ENCODE measurements around the gene TBCD.

TBCD gene

GRCh38 chr17:82909322-82909904 is 157.5 kb downstream of the TBCD start:
- DNase-seq = peak; percentile 42

- DNase-seq = no peak
Measured at GRCh38 chr17:82910041-82910481, 158.2 kb downstream of the TBCD start.

GRCh38 chr17:82910770-82911169 is 158.9 kb downstream of the TBCD start:
- no peak for DNase-seq

GRCh38 chr17:82911822-82912221 is 160.0 kb downstream of the TBCD start:
- DNase-seq = no peak

GRCh38 chr17:82912484-82913089 is 160.7 kb downstream of the TBCD start:
- DNase-seq = no peak

- DNase-seq = no peak
Measured at GRCh38 chr17:82913304-82914043, 161.6 kb downstream of the TBCD start.

GRCh38 chr17:82914375-82914774 is 162.5 kb downstream of the TBCD start:
- DNase-seq = no peak

- no peak for DNase-seq
Measured at GRCh38 chr17:82915010-82915756, 163.3 kb downstream of the TBCD start.

- no peak for DNase-seq
Measured at GRCh38 chr17:82915757-82916027, 163.8 kb downstream of the TBCD start.

- DNase-seq = peak; percentile 32
Measured at GRCh38 chr17:82917699-82918345, 166.0 kb downstream of the TBCD start.

GRCh38 chr17:82918508-82918907 is 166.6 kb downstream of the TBCD start:
- DNase-seq = no peak

- DNase-seq = no peak
Measured at GRCh38 chr17:82920150-82920549, 168.3 kb downstream of the TBCD start.

GRCh38 chr17:82920715-82921114 is 168.8 kb downstream of the TBCD start:
- DNase-seq = no peak

- DNase-seq = no peak
Measured at GRCh38 chr17:82921426-82921825, 169.6 kb downstream of the TBCD start.

- no peak for DNase-seq
Measured at GRCh38 chr17:82922646-82923045, 170.8 kb downstream of the TBCD start.

GRCh38 chr17:82923366-82924113 is 171.7 kb downstream of the TBCD start:
- DNase-seq = no peak

- DNase-seq = no peak
Measured at GRCh38 chr17:82924214-82924613, 172.3 kb downstream of the TBCD start.

- no peak for DNase-seq
Measured at GRCh38 chr17:82924812-82925211, 172.9 kb downstream of the TBCD start.

- no peak for DNase-seq
Measured at GRCh38 chr17:82925336-82925735, 173.5 kb downstream of the TBCD start.

- DNase-seq = no peak
Measured at GRCh38 chr17:82926081-82926480, 174.2 kb downstream of the TBCD start.

GRCh38 chr17:82926716-82927115 is 174.9 kb downstream of the TBCD start:
- no peak for DNase-seq

GRCh38 chr17:82927311-82927660 is 175.4 kb downstream of the TBCD start:
- DNase-seq = no peak

All from CD4-positive, alpha-beta T cell treated with Interleukin-12 subunit alpha and Interleukin-12 subunit beta, for 1 hour (primary cell).